H9 (cell line): ENCODE data around the gene MRPS5. TPM values are rescaled to one million over a fixed set of nuclear protein-coding genes. Genes with fewer than 3 reads are reported as not detected.

Source experiments
- DNase-seq: peaks from one replicate; pipeline ENCODE4 v3.0.0-alpha.2; 2017
- H2AFZ ChIP-seq: one replicate; pipeline ENCODE4 v1.6.1; 2013; ENCODE audit warnings: mild to moderate bottlenecking, low read length, control low read depth, moderate library complexity
- H2AK5ac ChIP-seq: 2 replicates; pipeline ENCODE4 v1.6.1; 2013; ENCODE audit warnings: low read length, control low read depth, mixed read lengths; ENCODE audit not compliant: insufficient read length
- H2BK120ac ChIP-seq: one replicate; pipeline ENCODE4 v1.6.1; 2013; ENCODE audit warnings: low read depth, mild to moderate bottlenecking, low read length, control low read depth, inconsistent platforms; ENCODE audit not compliant: poor library complexity, severe bottlenecking
- H2BK12ac ChIP-seq: 2 replicates; pipeline ENCODE4 v1.6.1; 2013; ENCODE audit warnings: low read length, control low read depth, mixed read lengths, low read depth; ENCODE audit not compliant: insufficient read length
- H2BK15ac ChIP-seq: 2 replicates; pipeline ENCODE4 v1.6.1; 2013; ENCODE audit warnings: low read depth, low read length, control low read depth
- H2BK20ac ChIP-seq: one replicate; pipeline ENCODE4 v1.6.1; 2013; ENCODE audit warnings: low read depth, mild to moderate bottlenecking, low read length, control low read depth, inconsistent platforms; ENCODE audit not compliant: poor library complexity, severe bottlenecking
- H2BK5ac ChIP-seq: 2 replicates; pipeline ENCODE4 v1.6.1; 2013; ENCODE audit warnings: low read length, control low read depth, mixed read lengths; ENCODE audit not compliant: insufficient read length
- H3K14ac ChIP-seq: 2 replicates; pipeline ENCODE4 v1.6.1; 2013; ENCODE audit warnings: low read length, control low read depth; ENCODE audit not compliant: insufficient read depth
- H3K18ac ChIP-seq: 2 replicates; pipeline ENCODE4 v1.6.1; 2013; ENCODE audit warnings: low read depth, mild to moderate bottlenecking, mixed read lengths, low read length, control low read depth; ENCODE audit not compliant: insufficient read length
- H3K23ac ChIP-seq: 2 replicates; pipeline ENCODE4 v1.6.1; 2013; ENCODE audit warnings: low read length, control low read depth, mixed read lengths, low read depth; ENCODE audit not compliant: insufficient read length
- H3K23me2 ChIP-seq: 2 replicates; pipeline ENCODE4 v1.6.1; 2013; ENCODE audit warnings: low read depth, mild to moderate bottlenecking, mixed read lengths, low read length, control low read depth; ENCODE audit not compliant: insufficient read length, poor library complexity, severe bottlenecking
- H3K27ac ChIP-seq: 2 replicates; pipeline ENCODE4 v1.5.1; 2013; ENCODE audit warnings: low read length, control low read depth, mixed read lengths, low read depth; ENCODE audit not compliant: insufficient read length
- H3K27me3 ChIP-seq: 2 replicates; pipeline ENCODE4 v1.6.1; 2013; ENCODE audit warnings: low read length, control low read depth, inconsistent platforms; ENCODE audit not compliant: insufficient read depth
- H3K4ac ChIP-seq: 2 replicates; pipeline ENCODE4 v1.6.1; 2013; ENCODE audit warnings: low read depth, mild to moderate bottlenecking, control low read depth, inconsistent platforms, low read length, moderate library complexity
- H3K4me1 ChIP-seq: 2 replicates; pipeline ENCODE4 v1.6.1; 2013; ENCODE audit warnings: low read length, control low read depth, inconsistent platforms; ENCODE audit not compliant: insufficient read depth
- H3K4me2 ChIP-seq: 2 replicates; pipeline ENCODE4 v1.6.1; 2013; ENCODE audit warnings: low read length, control low read depth, mixed read lengths; ENCODE audit not compliant: insufficient read length, insufficient read depth
- H3K56ac ChIP-seq: 2 replicates; pipeline ENCODE4 v1.6.1; 2013; ENCODE audit warnings: low read depth, mild to moderate bottlenecking, mixed read lengths, low read length, control low read depth; ENCODE audit not compliant: insufficient read length
- H3K79me1 ChIP-seq: 2 replicates; pipeline ENCODE4 v1.6.1; 2013; ENCODE audit warnings: low read depth, mild to moderate bottlenecking, moderate library complexity, low read length, control low read depth, inconsistent platforms; ENCODE audit not compliant: insufficient read depth, poor library complexity, severe bottlenecking
- H3K79me2 ChIP-seq: 2 replicates; pipeline ENCODE4 v1.6.1; 2013; ENCODE audit warnings: low read length, control low read depth, inconsistent platforms; ENCODE audit not compliant: insufficient read depth
- H3K9ac ChIP-seq: 2 replicates; pipeline ENCODE4 v1.6.1; 2013; ENCODE audit warnings: low read length, control low read depth, mixed read lengths; ENCODE audit not compliant: insufficient read length; ENCODE audit errors: extremely low read depth
- H3K9me3 ChIP-seq: one replicate; pipeline ENCODE4 v1.6.1; 2013; ENCODE audit warnings: low read depth, low read length, inconsistent platforms; ENCODE audit not compliant: control insufficient read depth
- H3T11ph ChIP-seq: one replicate; pipeline ENCODE4 v1.6.1; 2013; ENCODE audit warnings: mild to moderate bottlenecking, low read length, control low read depth, inconsistent platforms
- H4K20me1 ChIP-seq: one replicate; pipeline ENCODE4 v1.6.1; 2013; ENCODE audit not compliant: control insufficient read depth, insufficient read length, insufficient read depth
- H4K5ac ChIP-seq: 2 replicates; pipeline ENCODE4 v1.6.1; 2013; ENCODE audit warnings: low read depth, mild to moderate bottlenecking, mixed read lengths, low read length, control low read depth; ENCODE audit not compliant: insufficient read length
- H4K8ac ChIP-seq: replicated peaks from 2 replicates; pipeline ENCODE4 v1.6.1; 2013; ENCODE audit warnings: low read length, control low read depth, mixed read lengths, low read depth; ENCODE audit not compliant: insufficient read length
- H4K91ac ChIP-seq: 2 replicates; pipeline ENCODE4 v1.6.1; 2013; ENCODE audit warnings: low read depth, mild to moderate bottlenecking, moderate library complexity, mixed read lengths, low read length, control low read depth; ENCODE audit not compliant: insufficient read length
- H3K27ac Mint-ChIP-seq, 3 experiments: 2 replicates in 2 of 3; 3 replicates in 1 of 3; pipeline ENCODE4 v1.8.0; 2020 to 2021; ENCODE audit warnings: mixed read lengths in 3 of 3, mild to moderate bottlenecking in 1 of 3, moderate library complexity in 1 of 3
- H3K27me3 Mint-ChIP-seq: 2 replicates; pipeline ENCODE4 v1.8.0; 2021; ENCODE audit warnings: low read depth, mild to moderate bottlenecking, moderate library complexity, mixed read lengths
- H3K36me3 Mint-ChIP-seq, 3 experiments: 2 replicates in 2 of 3; 3 replicates in 1 of 3; pipeline ENCODE4 v1.8.0; 2020 to 2021; ENCODE audit warnings: low read depth in 3 of 3, mixed read lengths in 3 of 3; ENCODE audit not compliant: insufficient read depth in 1 of 3
- H3K4me1 Mint-ChIP-seq, 2 experiments: 2 replicates each; pipeline ENCODE4 v1.8.0; 2020; ENCODE audit warnings: mixed read lengths in 2 of 2
- H3K4me3 Mint-ChIP-seq, 2 experiments: 2 replicates in 1 of 2; 3 replicates in 1 of 2; pipeline ENCODE4 v1.8.0; 2020 to 2021; ENCODE audit warnings: mild to moderate bottlenecking in 2 of 2, mixed read lengths in 2 of 2, moderate library complexity in 1 of 2
- H3K9me3 Mint-ChIP-seq, 2 experiments: 2 replicates in 1 of 2; 3 replicates in 1 of 2; pipeline ENCODE4 v1.8.0; 2020; ENCODE audit warnings: mild to moderate bottlenecking in 2 of 2, mixed read lengths in 2 of 2, moderate library complexity in 1 of 2
- CTCF ChIP-seq: fragments of 200-600 bp; sonication (generic); conservative IDR thresholded peaks from 3 replicates; pipeline ENCODE4 v1.8.0; 2021; ENCODE audit warnings: antibody characterized with exemption, mild to moderate bottlenecking
- WGBS: extraction: QIAGEN DNeasy Blood & Tissue Kit; methylation state at CpG from one replicate; pipeline ENCODE4 v1.1.7; 2013; ENCODE audit warnings: missing lambda C conversion rate, low lambda C conversion rate, mixed read lengths; ENCODE audit not compliant: insufficient read length; ENCODE audit errors: extremely low coverage; 5-methylcytosine and 5-hydroxymethylcytosine counted together
- total RNA-seq: library from RNA; stranded (reverse); gene quantifications from 2 replicates; pipeline ENCODE4 v1.2.1, GENCODE V29; 2021

Gene MRPS5
- total RNA-seq, 1 experiment from 2014 or later: 50.9 TPM

GRCh38 chr2:95122197-95122551 lies 566 bp upstream of the MRPS5 start:
- no peak for DNase-seq
- no CpG with 5 or more reads among the region's 5 CpGs for WGBS

More at GRCh38 chr2:95122197-95122551, 566 bp upstream of the MRPS5 start:
- Mint-ChIP-seq H3K27me3 (peaks cover 12% of the 10 kb centered on the region), H3K27ac (peak overlapping the region in 2 of 3 experiments; percentile 83 to 91; a peak in 2 of 7 replicates), H3K4me3 (peak overlapping the region; percentile 97 to 98), H3K4me1 (peaks cover 26 to 27% of the 10 kb centered on the region in 2 experiments), H3K36me3 (peaks cover 5 to 16% (median 15%) of the 10 kb centered on the region in 3 experiments), H3K9me3 (peaks cover 3 to 5% of the 10 kb centered on the region in 2 experiments; a peak in 4 of 5 replicates)
- H3K9me3 ChIP-seq: no peaks in the 10 kb centered on the region
- no peak overlapping the region for H2BK12ac ChIP-seq
- no peak overlapping the region for H2BK120ac ChIP-seq
- no peak overlapping the region for H2BK5ac ChIP-seq
- H3T11ph ChIP-seq: no peak overlapping the region
- H3K79me2 ChIP-seq: peaks cover 13% of the 10 kb centered on the region; the same call in 1 of the 2 replicates
- H2AFZ ChIP-seq: no peak overlapping the region
- no peak overlapping the region for H4K91ac ChIP-seq
- no peaks in the 10 kb centered on the region for H3K23me2 ChIP-seq
- H2AK5ac ChIP-seq: no peak overlapping the region
- H4K20me1 ChIP-seq: no peaks in the 10 kb centered on the region
- H3K9ac ChIP-seq: peak overlapping the region; percentile 60
- no peaks in the 10 kb centered on the region; the same call in 1 of the 2 replicates for H3K4me1 ChIP-seq
- no peak overlapping the region for H3K14ac ChIP-seq
- no peak overlapping the region for H2BK20ac ChIP-seq
- no peak overlapping the region for H4K5ac ChIP-seq
- no peak overlapping the region for H3K4ac ChIP-seq
- H2BK15ac ChIP-seq: no peak overlapping the region
- H3K27me3 ChIP-seq: no peaks in the 10 kb centered on the region; the same call in 1 of the 2 replicates
- peaks cover 3% of the 10 kb centered on the region for H3K79me1 ChIP-seq
- no peak overlapping the region for H3K27ac ChIP-seq
- H4K8ac ChIP-seq: no peak overlapping the region
- no peak overlapping the region for H3K56ac ChIP-seq
- TF ChIP-seq CTCF: no peak
- peak overlapping the region; percentile 47 for H3K4me2 ChIP-seq
- no peak overlapping the region for H3K23ac ChIP-seq
- no peak overlapping the region for H3K18ac ChIP-seq
